GM19372 (cell line): ENCODE results near the gene AP3B2.
A peak's percentile ranks its signal among the peaks of the same experiment; 100 is the strongest.
"Not testable (repeated sequence)": the region's sequence is repeated elsewhere in the genome, so short reads cannot be mapped to it uniquely, and the experiment has no call there.

Experiments
- ATAC-seq: cut with Tn5 transposase; IDR thresholded peaks from one replicate; pipeline ENCODE4 v1.9.1; 2021; ENCODE audit warnings: mild to moderate bottlenecking, low read depth, moderate library complexity; ENCODE audit not compliant: unreplicated experiment

AP3B2 gene

GRCh38 chr15:82649226-82649999 lies 60.3 kb downstream of the AP3B2 start:
- ATAC-seq = no peak

GRCh38 chr15:82648257-82649103 lies 61.2 kb downstream of the AP3B2 start:
- ATAC-seq = no peak

GRCh38 chr15:82647835-82648256 lies 61.8 kb downstream of the AP3B2 start:
- ATAC-seq = peak; percentile 62

GRCh38 chr15:82647045-82647834 lies 62.4 kb downstream of the AP3B2 start, which contains the start of gene CPEB1:
Gene CPEB1 (minus strand): TSS chr15:82647363. CDS start chr15:82628459, 18,904 bp downstream.
- ATAC-seq = peak; percentile 53

- ATAC-seq = no peak
Observed at GRCh38 chr15:82646250-82647044, 63.2 kb downstream of the AP3B2 start.

- not testable (repeated sequence) for ATAC-seq
Observed at GRCh38 chr15:82644967-82645852, 64.5 kb downstream of the AP3B2 start.

GRCh38 chr15:82643992-82644391 lies 65.7 kb downstream of the AP3B2 start:
- ATAC-seq = no peak

- no peak for ATAC-seq
Observed at GRCh38 chr15:82642656-82643055, 67.0 kb downstream of the AP3B2 start.

GRCh38 chr15:82641129-82641798 lies 68.4 kb downstream of the AP3B2 start:
- ATAC-seq = no peak

GRCh38 chr15:82640672-82641071 lies 69.0 kb downstream of the AP3B2 start:
- ATAC-seq = no peak

- ATAC-seq = no peak
Observed at GRCh38 chr15:82635798-82636197, 73.9 kb downstream of the AP3B2 start.

- ATAC-seq = no peak
Observed at GRCh38 chr15:82630033-82630432, 79.6 kb downstream of the AP3B2 start.

- ATAC-seq = no peak
Observed at GRCh38 chr15:82625136-82625535, 84.5 kb downstream of the AP3B2 start.

GRCh38 chr15:82624438-82624837 lies 85.2 kb downstream of the AP3B2 start:
- no peak for ATAC-seq

GRCh38 chr15:82624008-82624407 lies 85.7 kb downstream of the AP3B2 start:
- no peak for ATAC-seq

- no peak for ATAC-seq
Observed at GRCh38 chr15:82621970-82622369, 87.7 kb downstream of the AP3B2 start.

- no peak for ATAC-seq
Observed at GRCh38 chr15:82613747-82614146, 95.9 kb downstream of the AP3B2 start.

- ATAC-seq = no peak
Observed at GRCh38 chr15:82611348-82611747, 98.3 kb downstream of the AP3B2 start.
